Esophagus squamous epithelium (tissue), 5 donors: Measurements from ENCODE around the gene ELL2. TPM values are rescaled to one million over a fixed set of nuclear protein-coding genes. Genes with fewer than 3 reads are reported as not detected.

Source experiments
- DNase-seq: peaks from one replicate; lab custom pipeline; 2025; lab: John Stamatoyannopoulos, UW
- H3K27ac ChIP-seq, 4 donors: fragments of 200-600 bp; sonication (generic); one replicate each; pipeline ENCODE4 v1.5.1; 2016 to 2019; ENCODE audit warnings: mild to moderate bottlenecking in 1 of 4
- H3K27me3 ChIP-seq, 4 donors: fragments of 200-600 bp; sonication (generic); 1 replicate in 3 of 4; 2 replicates in 1 of 4; pipeline versions ENCODE4 v1.5.1 to v1.6.0; 2017 to 2021; ENCODE audit warnings: antibody characterized with exemption in 1 of 4
- H3K36me3 ChIP-seq, 3 donors: fragments of 200-600 bp; sonication (generic); one replicate each; pipeline ENCODE4 v1.5.1; 2016 to 2019
- H3K4me1 ChIP-seq, 3 donors: fragments of 200-600 bp; sonication (generic); one replicate each; pipeline ENCODE4 v1.5.1; 2017 to 2019
- H3K4me3 ChIP-seq, 4 donors: fragments of 200-600 bp; sonication (generic); 1 replicate in 3 of 4; 2 replicates in 1 of 4; pipeline ENCODE4 v1.5.1; 2016 to 2019; ENCODE audit warnings: mild to moderate bottlenecking in 2 of 4, moderate library complexity in 1 of 4
- H3K9me3 ChIP-seq, 3 donors: fragments of 200-600 bp; sonication (generic); one replicate each; pipeline ENCODE4 v1.5.1; 2016 to 2019
- POLR2A ChIP-seq, 4 donors: fragments of 450-650 bp; IDR thresholded peaks; one replicate each; pipeline ENCODE4 v1.6.1; 2017; ENCODE audit warnings: antibody characterized with exemption in 4 of 4, mild to moderate bottlenecking in 4 of 4, moderate library complexity in 3 of 4
- WGBS, 2 donors: methylation state at CpG; one replicate each; pipeline ENCODE4 v1.1.5; 2018; 5-methylcytosine and 5-hydroxymethylcytosine counted together
- intact Hi-C: fragments of 100-400 bp; cut with DNase I; formaldehyde crosslinking; loops from one replicate; pipeline ENCODE4 v1.15.0; 2022
- total RNA-seq, 4 donors: library from RNA; depleted of rRNA; stranded (reverse); fragments of >200 nt; gene quantifications; one replicate each; pipeline ENCODE4 v1.1.0, GENCODE V29; 2016
- TF ChIP-seq, protein P1 (sequence below), 6 experiments: fragments of 450-650 bp in 4 of 6; fragments of 200-600 bp in 2 of 6; sonication (generic) in 2 of 6; IDR thresholded peaks; one replicate each; pipeline ENCODE4 v1.5.1; 2016 to 2019; ENCODE audit warnings: antibody characterized with exemption in 6 of 6, mild to moderate bottlenecking in 4 of 6, moderate library complexity in 4 of 6
- donor health status: DM: yes; HTN: yes; CAD: no.

ELL2 gene
- total RNA-seq, 4 donors from 2014 or later: 74.9 to 124 (median 121) TPM

DNA sequence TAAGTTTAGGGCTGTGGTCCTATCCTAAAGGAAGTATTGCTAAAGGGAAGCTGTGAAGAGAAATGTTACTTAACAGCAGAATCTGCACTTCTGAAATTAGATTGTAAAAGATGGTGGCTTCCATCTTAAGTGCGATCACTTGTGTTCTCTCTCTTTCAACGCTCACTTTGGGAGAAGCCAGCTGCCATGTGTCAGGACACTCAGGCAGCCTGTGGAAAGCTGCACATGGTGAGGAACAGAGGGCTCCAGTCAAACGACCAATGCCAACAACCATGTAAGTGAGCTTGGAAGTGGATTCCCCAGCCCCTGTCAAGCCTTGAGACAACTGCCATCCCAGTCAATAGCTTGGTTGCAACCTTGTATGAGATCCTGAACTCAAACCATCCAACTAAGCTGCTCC lies 87.4 kb downstream of the ELL2 start:
- intact Hi-C loops: loop anchor here (10.0 kb wide), 1 partner anchor 81 kb away; no protein-coding TSS in a partner anchor
- 70 to 75% methylated on average over 3 of the region's 3 CpGs for WGBS, 2 donors

DNA sequence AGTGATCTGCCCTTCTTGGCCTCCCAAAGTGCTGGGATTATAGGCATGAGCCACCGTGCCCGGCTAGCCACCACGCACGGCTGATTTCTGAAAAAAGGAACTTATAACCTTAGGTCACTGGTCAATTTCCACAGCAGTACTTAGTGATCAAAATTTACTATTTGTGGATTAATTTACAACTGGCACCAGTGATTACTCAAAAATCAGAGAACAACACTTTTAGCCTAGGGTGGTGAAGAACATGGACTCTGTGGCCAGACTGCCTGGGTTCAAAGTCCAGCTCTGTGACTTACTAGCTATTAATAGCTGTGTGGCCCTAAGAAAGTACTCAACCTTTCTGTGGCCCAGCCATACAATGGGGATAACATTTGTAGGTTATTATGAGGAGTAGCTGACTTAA lies 88.3 kb downstream of the ELL2 start:
- no peak for TF ChIP-seq POLR2A (IDR thresholded peaks at IDR 0.05)
- TF ChIP-seq, protein P1, sequence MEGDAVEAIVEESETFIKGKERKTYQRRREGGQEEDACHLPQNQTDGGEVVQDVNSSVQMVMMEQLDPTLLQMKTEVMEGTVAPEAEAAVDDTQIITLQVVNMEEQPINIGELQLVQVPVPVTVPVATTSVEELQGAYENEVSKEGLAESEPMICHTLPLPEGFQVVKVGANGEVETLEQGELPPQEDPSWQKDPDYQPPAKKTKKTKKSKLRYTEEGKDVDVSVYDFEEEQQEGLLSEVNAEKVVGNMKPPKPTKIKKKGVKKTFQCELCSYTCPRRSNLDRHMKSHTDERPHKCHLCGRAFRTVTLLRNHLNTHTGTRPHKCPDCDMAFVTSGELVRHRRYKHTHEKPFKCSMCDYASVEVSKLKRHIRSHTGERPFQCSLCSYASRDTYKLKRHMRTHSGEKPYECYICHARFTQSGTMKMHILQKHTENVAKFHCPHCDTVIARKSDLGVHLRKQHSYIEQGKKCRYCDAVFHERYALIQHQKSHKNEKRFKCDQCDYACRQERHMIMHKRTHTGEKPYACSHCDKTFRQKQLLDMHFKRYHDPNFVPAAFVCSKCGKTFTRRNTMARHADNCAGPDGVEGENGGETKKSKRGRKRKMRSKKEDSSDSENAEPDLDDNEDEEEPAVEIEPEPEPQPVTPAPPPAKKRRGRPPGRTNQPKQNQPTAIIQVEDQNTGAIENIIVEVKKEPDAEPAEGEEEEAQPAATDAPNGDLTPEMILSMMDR (IDR thresholded peaks at IDR 0.05): no peak
- Histone ChIP-seq H3K36me3 (no peaks in the 10 kb centered on the region), H3K27ac (no peak overlapping the region), H3K4me3 (no peak overlapping the region), H3K4me1 (peaks cover 0 to 18% (median 17%) of the 10 kb centered on the region in 3 donors), H3K9me3 (no peaks in the 10 kb centered on the region), H3K27me3 (no peaks in the 10 kb centered on the region)
- DNase-seq: no peak
- WGBS, 2 donors: 90 to 98% methylated on average over 4 of the region's 4 CpGs
- intact Hi-C loops: loop anchor here (10.0 kb wide), 1 partner anchor 81 kb away; no protein-coding TSS in a partner anchor

More for the DNA sequence above, 87.4 kb downstream of the ELL2 start:
- Histone ChIP-seq H3K9me3 (no peaks in the 10 kb centered on the region), H3K4me3 (no peak overlapping the region), H3K27me3 (no peaks in the 10 kb centered on the region), H3K36me3 (no peaks in the 10 kb centered on the region), H3K4me1 (peaks cover 0 to 27% (median 19%) of the 10 kb centered on the region in 3 donors), H3K27ac (no peak overlapping the region)
- DNase-seq: no peak
- no peak for TF ChIP-seq POLR2A (IDR thresholded peaks at IDR 0.05)
- TF ChIP-seq, protein P1 (IDR thresholded peaks at IDR 0.05): no peak

DNA sequence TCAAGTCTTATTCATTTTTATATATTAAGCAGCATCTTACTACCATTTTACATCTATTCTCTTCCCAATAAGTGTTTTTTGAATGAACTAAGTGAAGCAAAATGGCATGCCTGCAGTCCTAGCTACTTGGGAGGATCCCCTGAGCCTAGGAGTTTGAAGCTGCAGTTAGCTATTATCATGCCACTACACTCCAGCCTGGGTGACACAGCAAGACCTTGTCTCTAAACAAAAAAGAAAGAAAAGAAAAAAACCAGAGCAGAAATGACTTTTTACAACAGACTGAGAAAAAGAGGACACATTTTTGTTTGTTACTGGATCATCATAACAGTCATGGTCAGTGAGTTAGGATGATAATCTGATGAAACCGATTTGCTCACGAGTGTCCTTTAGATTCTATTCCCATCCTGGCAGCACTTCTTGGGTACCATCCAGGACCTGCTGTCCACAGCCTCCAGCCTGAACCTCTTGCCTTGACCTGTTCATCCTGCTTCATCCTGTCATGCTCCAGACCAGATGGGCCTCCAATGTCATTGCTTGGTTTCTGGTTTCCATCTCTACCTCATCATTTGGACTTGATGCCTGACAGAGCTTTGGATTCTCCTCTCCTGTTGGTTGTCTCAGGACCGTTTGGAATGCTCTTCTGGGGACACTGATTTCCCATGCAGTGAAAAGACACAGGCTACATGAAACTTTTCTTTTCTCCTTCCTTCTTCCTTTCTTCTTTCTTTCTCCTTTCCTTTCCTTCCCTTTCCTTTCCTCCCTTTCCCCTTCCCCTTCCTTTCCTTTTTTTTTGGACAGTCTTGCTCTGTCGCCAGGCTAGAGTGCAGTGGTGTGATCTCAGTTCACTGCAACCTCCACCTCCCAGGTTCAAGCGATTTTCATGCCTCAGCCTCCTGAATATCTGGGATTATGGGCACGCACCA lies 89.0 kb downstream of the ELL2 start:
- no peak for TF ChIP-seq POLR2A (IDR thresholded peaks at IDR 0.05)
- TF ChIP-seq, protein P1 (IDR thresholded peaks at IDR 0.05): no peak
- no peak for DNase-seq
- Histone ChIP-seq H3K4me3 (no peak overlapping the region), H3K36me3 (no peaks in the 10 kb centered on the region), H3K27ac (no peak overlapping the region), H3K9me3 (no peaks in the 10 kb centered on the region), H3K27me3 (no peaks in the 10 kb centered on the region), H3K4me1 (peaks cover 0 to 15% (median 15%) of the 10 kb centered on the region in 3 donors)
- 67 to 78% methylated on average over 5 to 6 of the region's 6 CpGs for WGBS, 2 donors
- intact Hi-C loops: loop anchor here (10.0 kb wide), 1 partner anchor 82 kb away; no protein-coding TSS in a partner anchor

DNA sequence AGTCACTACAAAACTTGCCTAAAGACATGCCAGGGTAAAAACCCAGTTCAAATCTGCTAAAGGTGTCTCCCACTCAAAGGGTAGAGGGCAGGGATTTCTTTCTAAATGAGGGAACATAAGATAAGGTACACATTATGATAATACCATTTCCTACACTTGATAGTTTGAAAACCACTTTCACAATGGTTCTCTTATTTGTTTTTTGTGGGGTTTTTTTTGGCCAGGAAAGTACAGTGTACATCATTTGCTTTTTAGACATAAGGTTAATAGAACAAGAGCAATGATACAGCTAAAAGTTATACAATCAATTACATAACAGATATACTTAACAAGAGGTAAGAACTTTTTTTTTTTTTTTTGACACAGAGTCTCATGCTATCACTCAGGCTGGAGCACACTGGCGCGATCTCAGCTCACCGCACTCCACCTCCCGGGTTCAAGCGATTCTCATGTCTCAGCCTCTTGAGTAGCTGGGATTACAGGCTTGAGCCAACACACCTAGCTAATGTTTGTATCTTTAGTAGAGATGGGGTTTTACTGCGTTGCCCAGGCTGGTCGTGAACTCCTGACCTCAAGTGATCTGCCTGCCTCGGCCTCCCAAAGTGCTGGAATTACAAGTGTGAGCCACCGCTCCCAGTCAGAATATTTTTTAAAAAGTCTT lies 90.4 kb downstream of the ELL2 start:
- Histone ChIP-seq H3K4me3 (no peak overlapping the region), H3K36me3 (no peaks in the 10 kb centered on the region), H3K27ac (no peak overlapping the region), H3K9me3 (no peaks in the 10 kb centered on the region), H3K27me3 (no peaks in the 10 kb centered on the region), H3K4me1 (peaks cover 0 to 21% (median 15%) of the 10 kb centered on the region in 3 donors)
- TF ChIP-seq POLR2A (IDR thresholded peaks at IDR 0.05): no peak
- TF ChIP-seq, protein P1 (IDR thresholded peaks at IDR 0.05): no peak
- intact Hi-C loops: loop anchor here (10.0 kb wide), 1 partner anchor 84 kb away; no protein-coding TSS in a partner anchor
- 96% methylated on average over 7 to 9 of the region's 9 CpGs for whole genome bisulfite sequencing, 2 donors
- no peak for DNase-seq
